GM23338 (cell line): ENCODE results near the gene RELL1. TPM values are rescaled to one million over a fixed set of nuclear protein-coding genes. Genes with fewer than 3 reads are reported as not detected.

Experiments
- ATAC-seq: fragments of 200-7000 bp; cut with Tn5 transposase; 3 replicates; pipeline ENCODE4 v1.9.1; 2020
- DNase-seq: peaks from one replicate; pipeline ENCODE4 v3.0.0-alpha.2; 2015; ENCODE audit warnings: low spot score
- H2AFZ ChIP-seq: fragments of 200-600 bp; sonication (generic); 2 replicates; pipeline ENCODE4 v1.8.0; 2016; ENCODE audit warnings: antibody characterized with exemption, mild to moderate bottlenecking, moderate library complexity
- H3F3A ChIP-seq: fragments of 200-600 bp; sonication (generic); replicated peaks from 2 replicates; pipeline ENCODE4 v1.8.0; 2017; ENCODE audit warnings: antibody characterized with exemption, mixed run types, low read depth
- H3K27ac ChIP-seq: fragments of 200-600 bp; sonication (generic); 2 replicates; pipeline ENCODE4 v1.6.1; 2016; ENCODE audit warnings: low read depth
- H3K27me3 ChIP-seq: fragments of 200-600 bp; sonication (generic); 2 replicates; pipeline ENCODE4 v1.8.0; 2016; ENCODE audit warnings: mild to moderate bottlenecking, mixed run types, moderate library complexity; ENCODE audit not compliant: insufficient read depth
- H3K36me3 ChIP-seq: fragments of 200-600 bp; sonication (generic); 2 replicates; pipeline ENCODE4 v1.8.0; 2016; ENCODE audit warnings: mild to moderate bottlenecking; ENCODE audit not compliant: insufficient read depth
- H3K4me1 ChIP-seq: fragments of 200-600 bp; sonication (generic); 2 replicates; pipeline ENCODE4 v1.8.0; 2016; ENCODE audit warnings: mild to moderate bottlenecking, moderate library complexity; ENCODE audit not compliant: insufficient read depth
- H3K4me2 ChIP-seq: fragments of 200-600 bp; sonication (generic); 2 replicates; pipeline ENCODE4 v1.7.1; 2017; ENCODE audit warnings: mixed run types
- H3K4me3 ChIP-seq: fragments of 200-600 bp; sonication (generic); 2 replicates; pipeline ENCODE4 v1.6.1; 2016; ENCODE audit warnings: mixed run types
- H3K79me2 ChIP-seq: fragments of 200-600 bp; sonication (generic); replicated peaks from 2 replicates; pipeline ENCODE4 v1.8.0; 2017; ENCODE audit warnings: mild to moderate bottlenecking; ENCODE audit not compliant: insufficient read depth
- H3K9me2 ChIP-seq: fragments of 200-600 bp; sonication (generic); 2 replicates; pipeline ENCODE4 v1.8.0; 2017; ENCODE audit not compliant: insufficient read depth
- H4K20me1 ChIP-seq: fragments of 200-600 bp; sonication (generic); replicated peaks from 2 replicates; pipeline ENCODE4 v1.8.0; 2017; ENCODE audit warnings: mild to moderate bottlenecking; ENCODE audit not compliant: insufficient read depth
- H3K27ac Mint-ChIP-seq: 2 replicates; pipeline ENCODE4 v1.8.0; 2020; ENCODE audit warnings: inconsistent platforms, mild to moderate bottlenecking, moderate library complexity, mixed read lengths
- H3K27me3 Mint-ChIP-seq: 3 replicates; pipeline ENCODE4 v1.8.0; 2022; ENCODE audit warnings: low read depth, mild to moderate bottlenecking, moderate library complexity, mixed read lengths, inconsistent platforms; ENCODE audit not compliant: insufficient read depth, poor library complexity
- H3K36me3 Mint-ChIP-seq: 3 replicates; pipeline ENCODE4 v1.8.0; 2021; ENCODE audit warnings: low read depth, mild to moderate bottlenecking, inconsistent platforms, moderate library complexity, mixed read lengths
- H3K4me1 Mint-ChIP-seq: 3 replicates; pipeline ENCODE4 v1.8.0; 2020; ENCODE audit warnings: mild to moderate bottlenecking, inconsistent platforms, mixed read lengths
- H3K4me3 Mint-ChIP-seq: 3 replicates; pipeline ENCODE4 v1.8.0; 2021; ENCODE audit warnings: moderate library complexity, mild to moderate bottlenecking, inconsistent platforms, mixed read lengths
- H3K9me3 Mint-ChIP-seq: 3 replicates; pipeline ENCODE4 v1.8.0; 2020; ENCODE audit warnings: moderate library complexity, mild to moderate bottlenecking, inconsistent platforms, mixed read lengths
- CTCF ChIP-seq, 2 experiments: fragments of 200-600 bp in 1 of 2; sonication (generic) in 1 of 2; conservative IDR thresholded peaks; 2 replicates each; pipeline versions ENCODE4 v1.5.1 to v1.6.1; 2016 to 2017; ENCODE audit warnings: antibody characterized with exemption in 2 of 2, low read depth in 2 of 2, mild to moderate bottlenecking in 2 of 2, moderate library complexity in 1 of 2
- ETS1 ChIP-seq: IDR thresholded peaks from 2 replicates; pipeline ENCODE4 v1.6.1; 2016; ENCODE audit warnings: antibody characterized with exemption
- EZH2 ChIP-seq: fragments of 200-600 bp; sonication (generic); IDR thresholded peaks from one replicate; pipeline ENCODE4 v1.8.0; 2017; ENCODE audit warnings: antibody characterized with exemption, mild to moderate bottlenecking, low read depth; ENCODE audit not compliant: unreplicated experiment
- JUNB ChIP-seq: IDR thresholded peaks from one replicate; pipeline ENCODE4 v1.6.1; 2016; ENCODE audit warnings: antibody characterized with exemption; ENCODE audit not compliant: unreplicated experiment
- NANOG ChIP-seq: IDR thresholded peaks from 2 replicates; pipeline ENCODE4 v1.6.1; 2016; ENCODE audit warnings: antibody characterized with exemption, borderline replicate concordance
- REST ChIP-seq: IDR thresholded peaks from one replicate; pipeline ENCODE4 v1.6.1; 2018; ENCODE audit warnings: antibody characterized with exemption; ENCODE audit not compliant: unreplicated experiment
- ZNF331 ChIP-seq: fragments of 250-450 bp; sonication (Bioruptor Pico); IDR thresholded peaks from 2 replicates; pipeline ENCODE4 v1.5.0; 2020; ENCODE audit warnings: low read depth, mild to moderate bottlenecking, moderate library complexity
- polyA plus RNA-seq: library from polyadenylated mRNA; unstranded; fragments of >200 nt; fragmentation: Nextera tagmentation; extraction: Ambion mirVana; gene quantifications from 2 replicates; pipeline ENCODE4 v1.2.1, GENCODE V29; 2016
- total RNA-seq: library from RNA; depleted of rRNA; stranded (reverse); fragments of >200 nt; shearing (Covaris generic); gene quantifications from 2 replicates; pipeline ENCODE4 v1.2.3, GENCODE V29; 2014

The RELL1 gene
- total and polyA plus RNA-seq, 2 experiments from 2014 or later, result 2.8 to 28.5 TPM

GRCh38 chr4:37615720-37616063 lies 70.5 kb downstream of the RELL1 start (continued):
- TF ChIP-seq ETS1 (no peak), EZH2 (no peak), NANOG (no peak), JUNB (no peak), ZNF331 (CRISPR knock-in tag) (no peak), REST (no peak)

- Histone ChIP-seq H3F3A (no peaks in the 10 kb centered on the region), H3K4me2 (no peak overlapping the region), H3K4me1 (peaks cover 9% of the 10 kb centered on the region; the same call in 1 of the 2 replicates), H3K9me2 (no peaks in the 10 kb centered on the region), H3K79me2 (no peaks in the 10 kb centered on the region), H3K4me3 (no peak overlapping the region), H4K20me1 (no peaks in the 10 kb centered on the region), H2AFZ (no peak overlapping the region), H3K27ac (no peak overlapping the region), H3K36me3 (no peaks in the 10 kb centered on the region; the same call in 1 of the 2 replicates), H3K27me3 (no peaks in the 10 kb centered on the region)
- ATAC-seq (no peak), DNase-seq (no peak)
- Mint-ChIP-seq H3K27me3 (no peaks in the 10 kb centered on the region), H3K4me1 (peaks cover 6% of the 10 kb centered on the region), H3K36me3 (peaks cover 7% of the 10 kb centered on the region; the same call in 2 of the 3 replicates), H3K27ac (no peak overlapping the region), H3K4me3 (no peak overlapping the region), H3K9me3 (no peaks in the 10 kb centered on the region)
- no peak for TF ChIP-seq ZNF331 (CRISPR knock-in tag)
These were observed 71.0 kb downstream of the RELL1 start for GRCh38 chr4:37615059-37615719.

GRCh38 chr4:37612811-37613210 lies 73.4 kb downstream of the RELL1 start:
- ATAC-seq (no peak), DNase-seq (no peak)
- no peak overlapping the region for H2AFZ ChIP-seq
- H3K27me3 ChIP-seq, result no peaks in the 10 kb centered on the region
- no peak overlapping the region for H3K4me3 Mint-ChIP-seq
- H3K9me2 ChIP-seq, result no peaks in the 10 kb centered on the region
- H3K27me3 Mint-ChIP-seq, result no peaks in the 10 kb centered on the region
- no peaks in the 10 kb centered on the region for H4K20me1 ChIP-seq
- no peaks in the 10 kb centered on the region; the same call in 1 of the 2 replicates for H3K36me3 ChIP-seq
- H3K4me2 ChIP-seq, result no peak overlapping the region
- H3K79me2 ChIP-seq, result no peaks in the 10 kb centered on the region
- peaks cover 6% of the 10 kb centered on the region for H3K4me1 Mint-ChIP-seq
- H3K4me1 ChIP-seq, result peaks cover 9% of the 10 kb centered on the region; the same call in 1 of the 2 replicates
- no peaks in the 10 kb centered on the region for H3F3A ChIP-seq
- H3K27ac ChIP-seq, result no peak overlapping the region
- no peak overlapping the region for H3K4me3 ChIP-seq
- TF ChIP-seq CTCF (conservative IDR thresholded peaks at IDR 0.05; ENCODE audit: low read depth in 2 of 2), result no peak
- no peak overlapping the region for H3K27ac Mint-ChIP-seq
- peaks cover 9% of the 10 kb centered on the region; the same call in 2 of the 3 replicates for H3K9me3 Mint-ChIP-seq
- H3K36me3 Mint-ChIP-seq, result peaks cover 22% of the 10 kb centered on the region; the same call in 2 of the 3 replicates
